ENCODE data around the gene PSMC3IP. TPM values are rescaled to one million over a fixed set of nuclear protein-coding genes. Genes with fewer than 3 reads are reported as not detected.

PSMC3IP gene
- total RNA-seq, 1 experiment from 2014 or later = 31.9 TPM

DNA sequence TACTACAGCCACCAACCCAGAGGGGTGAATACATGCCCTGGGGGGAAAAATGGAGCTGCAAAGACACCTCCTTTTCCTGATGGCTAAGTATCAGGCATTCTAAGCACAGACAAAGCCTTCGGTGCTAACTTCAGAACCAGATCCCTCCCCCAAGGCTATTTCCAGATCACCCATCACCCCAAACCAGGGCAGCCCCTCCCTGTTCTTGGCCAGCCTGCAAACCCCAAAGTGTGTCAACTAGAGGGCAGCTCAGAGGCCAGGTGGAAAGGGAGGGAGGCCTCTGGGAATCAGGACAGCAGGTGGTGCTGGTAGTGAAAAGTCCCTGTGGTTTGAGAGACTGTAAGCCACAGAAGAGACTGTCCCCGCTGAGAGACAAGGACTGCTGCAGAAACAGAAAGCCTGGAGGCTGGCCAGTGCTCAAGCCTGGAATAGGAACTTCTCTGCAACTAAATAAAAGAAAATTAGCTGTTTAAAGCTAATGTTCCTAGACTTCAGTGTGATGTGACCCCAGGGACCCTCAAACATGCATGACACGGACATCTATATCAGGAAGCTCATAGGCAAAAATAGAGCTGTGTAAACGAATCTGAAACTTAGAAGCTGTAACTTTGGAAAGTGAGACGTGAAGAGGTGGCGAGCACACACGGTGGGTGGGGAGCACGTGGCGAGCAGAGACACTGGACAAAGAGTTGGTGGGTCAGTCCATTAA, 41.1 kb upstream of the PSMC3IP start:
- POLR2A ChIA-PET (ENCODE audit: low non-redundant PET) = no interaction called here
- intact Hi-C loops (cut with micrococcal nuclease; ENCODE audit: unreplicated experiment) = no loop called here
- Histone ChIP-seq H3K27ac (ENCODE audit: low read depth, low read length, poor library complexity, severe bottlenecking) (no peak overlapping the region), H3K4me3 (ENCODE audit: low read depth, low read length, poor library complexity, severe bottlenecking) (no peak overlapping the region), H3K27me3 (replicated peaks; ENCODE audit: insufficient read depth, low read depth, low read length, poor library complexity) (no peaks in the 10 kb centered on the region), H3K4me1 (ENCODE audit: insufficient read depth, low read length, poor library complexity, severe bottlenecking) (no peaks in the 10 kb centered on the region), H3K9me3 (ENCODE audit: low read depth, low read length, poor library complexity, severe bottlenecking) (no peaks in the 10 kb centered on the region), H3K36me3 (ENCODE audit: insufficient read depth, low read length, poor library complexity, severe bottlenecking) (peaks cover 5% of the 10 kb centered on the region)
- TF ChIP-seq, protein P1, sequence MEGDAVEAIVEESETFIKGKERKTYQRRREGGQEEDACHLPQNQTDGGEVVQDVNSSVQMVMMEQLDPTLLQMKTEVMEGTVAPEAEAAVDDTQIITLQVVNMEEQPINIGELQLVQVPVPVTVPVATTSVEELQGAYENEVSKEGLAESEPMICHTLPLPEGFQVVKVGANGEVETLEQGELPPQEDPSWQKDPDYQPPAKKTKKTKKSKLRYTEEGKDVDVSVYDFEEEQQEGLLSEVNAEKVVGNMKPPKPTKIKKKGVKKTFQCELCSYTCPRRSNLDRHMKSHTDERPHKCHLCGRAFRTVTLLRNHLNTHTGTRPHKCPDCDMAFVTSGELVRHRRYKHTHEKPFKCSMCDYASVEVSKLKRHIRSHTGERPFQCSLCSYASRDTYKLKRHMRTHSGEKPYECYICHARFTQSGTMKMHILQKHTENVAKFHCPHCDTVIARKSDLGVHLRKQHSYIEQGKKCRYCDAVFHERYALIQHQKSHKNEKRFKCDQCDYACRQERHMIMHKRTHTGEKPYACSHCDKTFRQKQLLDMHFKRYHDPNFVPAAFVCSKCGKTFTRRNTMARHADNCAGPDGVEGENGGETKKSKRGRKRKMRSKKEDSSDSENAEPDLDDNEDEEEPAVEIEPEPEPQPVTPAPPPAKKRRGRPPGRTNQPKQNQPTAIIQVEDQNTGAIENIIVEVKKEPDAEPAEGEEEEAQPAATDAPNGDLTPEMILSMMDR (conservative IDR thresholded peaks at IDR 0.05; ENCODE audit: low read depth, low read length) = no peak
- no peak for TF ChIP-seq EZH2 (IDR thresholded peaks at IDR 0.05; ENCODE audit: borderline replicate concordance, low read depth, low read length, poor library complexity, severe bottlenecking)
- CTCF ChIA-PET = interaction anchor here (0.7 kb wide), 1 partner anchor 45 kb away, joined by 8 read pairs; no protein-coding TSS in a partner anchor
- DNase-seq (ENCODE audit: low spot score) = peak; percentile 2
- no TSS peak for BruUV-seq (replicated peaks)

DNA sequence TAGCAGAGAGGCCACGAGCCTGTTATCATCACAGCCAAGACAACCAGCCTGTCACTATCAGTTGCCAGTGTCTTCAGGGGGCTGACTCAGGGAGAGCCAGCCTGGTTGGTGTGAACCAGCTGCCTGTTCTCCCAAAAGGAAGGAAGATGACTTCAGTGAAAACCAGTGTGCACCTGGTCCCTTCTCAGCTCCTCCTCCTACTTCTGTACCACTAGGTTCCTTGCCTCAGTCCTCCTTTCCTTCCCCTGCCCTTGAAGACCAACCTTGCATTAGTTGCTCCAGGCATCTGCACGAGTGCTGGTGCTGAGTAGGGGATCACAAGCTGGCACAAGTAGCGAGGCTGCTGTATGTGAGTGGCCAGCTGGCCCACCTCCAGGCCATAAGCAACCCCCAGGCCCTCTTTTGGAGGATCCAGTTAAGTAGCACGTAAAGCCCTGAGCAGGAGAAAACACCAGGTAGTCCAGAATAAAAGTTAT, 40.5 kb upstream of the PSMC3IP start:
- Histone ChIP-seq H3K4me1 (ENCODE audit: insufficient read depth, low read length, poor library complexity, severe bottlenecking) (no peaks in the 10 kb centered on the region), H3K9me3 (ENCODE audit: low read depth, low read length, poor library complexity, severe bottlenecking) (no peaks in the 10 kb centered on the region), H3K36me3 (ENCODE audit: insufficient read depth, low read length, poor library complexity, severe bottlenecking) (peaks cover 5% of the 10 kb centered on the region), H3K27me3 (replicated peaks; ENCODE audit: insufficient read depth, low read depth, low read length, poor library complexity) (no peaks in the 10 kb centered on the region), H3K4me3 (ENCODE audit: low read depth, low read length, poor library complexity, severe bottlenecking) (no peak overlapping the region), H3K27ac (ENCODE audit: low read depth, low read length, poor library complexity, severe bottlenecking) (no peak overlapping the region)
- intact Hi-C loops (cut with micrococcal nuclease; ENCODE audit: unreplicated experiment) = no loop called here
- no peak for DNase-seq (ENCODE audit: low spot score)
- ChIA-PET CTCF (no interaction called here), POLR2A (ENCODE audit: low non-redundant PET) (no interaction called here)
- no peak for TF ChIP-seq EZH2 (IDR thresholded peaks at IDR 0.05; ENCODE audit: borderline replicate concordance, low read depth, low read length, poor library complexity, severe bottlenecking)
- TF ChIP-seq, protein P1 (conservative IDR thresholded peaks at IDR 0.05; ENCODE audit: low read depth, low read length) = no peak
- BruUV-seq (replicated peaks) = no TSS peak

DNA sequence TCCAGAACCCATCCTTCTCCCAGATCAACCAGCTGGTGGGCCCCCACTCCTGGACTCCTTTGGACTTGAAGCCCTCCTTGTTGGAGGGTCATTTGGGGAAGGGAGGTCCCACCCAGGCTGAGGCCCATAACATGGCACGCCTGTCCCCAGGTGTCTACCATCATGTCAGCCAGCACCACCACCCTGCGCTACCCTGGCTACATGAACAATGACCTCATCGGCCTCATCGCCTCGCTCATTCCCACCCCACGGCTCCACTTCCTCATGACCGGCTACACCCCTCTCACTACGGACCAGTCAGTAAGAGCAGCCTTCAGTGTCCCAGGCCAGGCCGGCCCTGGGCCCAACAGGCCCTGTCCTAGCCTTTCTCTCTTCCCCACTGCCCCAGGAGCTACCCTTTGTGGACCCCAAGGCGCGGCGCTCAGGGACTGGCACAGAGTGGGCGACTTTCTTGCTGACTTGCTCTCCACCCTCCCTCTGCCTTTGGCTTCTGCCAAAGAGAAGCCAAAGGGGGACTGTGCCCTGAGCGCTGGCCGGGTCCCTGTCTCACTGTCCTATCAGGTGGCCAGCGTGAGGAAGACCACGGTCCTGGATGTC, 36.3 kb upstream of the PSMC3IP start:
- Histone ChIP-seq H3K27ac (ENCODE audit: low read depth, low read length, poor library complexity, severe bottlenecking) (no peak overlapping the region), H3K36me3 (ENCODE audit: insufficient read depth, low read length, poor library complexity, severe bottlenecking) (peaks cover 5% of the 10 kb centered on the region), H3K27me3 (replicated peaks; ENCODE audit: insufficient read depth, low read depth, low read length, poor library complexity) (no peaks in the 10 kb centered on the region), H3K4me1 (ENCODE audit: insufficient read depth, low read length, poor library complexity, severe bottlenecking) (no peaks in the 10 kb centered on the region), H3K9me3 (ENCODE audit: low read depth, low read length, poor library complexity, severe bottlenecking) (no peaks in the 10 kb centered on the region), H3K4me3 (ENCODE audit: low read depth, low read length, poor library complexity, severe bottlenecking) (no peak overlapping the region)
- no peak for DNase-seq (ENCODE audit: low spot score)
- no TSS peak for BruUV-seq (replicated peaks)
- ChIA-PET CTCF (interaction anchor here (0.7 kb wide), 1 partner anchor 36 kb away, joined by 5 read pairs; no protein-coding TSS in a partner anchor), POLR2A (ENCODE audit: low non-redundant PET) (no interaction called here)
- no peak for TF ChIP-seq EZH2 (IDR thresholded peaks at IDR 0.05; ENCODE audit: borderline replicate concordance, low read depth, low read length, poor library complexity, severe bottlenecking)
- TF ChIP-seq, protein P1 (conservative IDR thresholded peaks at IDR 0.05; ENCODE audit: low read depth, low read length) = no peak
- intact Hi-C loops (cut with micrococcal nuclease; ENCODE audit: unreplicated experiment) = no loop called here
